Spleen (tissue), 7 donors: Measurements from ENCODE around the gene PTGDR2.

Experiments used
- POLR2A ChIP-seq, 3 donors: fragments of 450-650 bp; IDR thresholded peaks; one replicate each; pipeline ENCODE4 v1.5.1; 2017; ENCODE audit warnings: antibody characterized with exemption in 3 of 3, mild to moderate bottlenecking in 1 of 3
- TF ChIP-seq, protein P1 (sequence below), 11 experiments: fragments of 200-600 bp in 7 of 11; fragments of 450-650 bp in 4 of 11; sonication (generic) in 4 of 11; IDR thresholded peaks in 8 of 11; conservative IDR thresholded peaks in 3 of 11; 1 replicate in 7 of 11; 2 replicates in 4 of 11; pipeline versions ENCODE4 v1.4.0 to v1.8.0; 2016 to 2021; ENCODE audit warnings: antibody characterized with exemption in 11 of 11, inconsistent platforms in 4 of 11, mild to moderate bottlenecking in 1 of 11
- donor health status: DM: no; HTN: no; CAD: no; lungs with moderate emphysema.
- donor health status: DM: no; HTN: no; CAD: no.
- donor health status: DM: no; HTN: no; CAD: no.

GRCh38 chr11:60852117-60852981 is 3.4 kb downstream of the PTGDR2 start:
- TF ChIP-seq POLR2A (IDR thresholded peaks at IDR 0.05) = no peak
- TF ChIP-seq, protein P1, sequence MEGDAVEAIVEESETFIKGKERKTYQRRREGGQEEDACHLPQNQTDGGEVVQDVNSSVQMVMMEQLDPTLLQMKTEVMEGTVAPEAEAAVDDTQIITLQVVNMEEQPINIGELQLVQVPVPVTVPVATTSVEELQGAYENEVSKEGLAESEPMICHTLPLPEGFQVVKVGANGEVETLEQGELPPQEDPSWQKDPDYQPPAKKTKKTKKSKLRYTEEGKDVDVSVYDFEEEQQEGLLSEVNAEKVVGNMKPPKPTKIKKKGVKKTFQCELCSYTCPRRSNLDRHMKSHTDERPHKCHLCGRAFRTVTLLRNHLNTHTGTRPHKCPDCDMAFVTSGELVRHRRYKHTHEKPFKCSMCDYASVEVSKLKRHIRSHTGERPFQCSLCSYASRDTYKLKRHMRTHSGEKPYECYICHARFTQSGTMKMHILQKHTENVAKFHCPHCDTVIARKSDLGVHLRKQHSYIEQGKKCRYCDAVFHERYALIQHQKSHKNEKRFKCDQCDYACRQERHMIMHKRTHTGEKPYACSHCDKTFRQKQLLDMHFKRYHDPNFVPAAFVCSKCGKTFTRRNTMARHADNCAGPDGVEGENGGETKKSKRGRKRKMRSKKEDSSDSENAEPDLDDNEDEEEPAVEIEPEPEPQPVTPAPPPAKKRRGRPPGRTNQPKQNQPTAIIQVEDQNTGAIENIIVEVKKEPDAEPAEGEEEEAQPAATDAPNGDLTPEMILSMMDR (IDR thresholded peaks at IDR 0.05 in 8 of 11, conservative IDR thresholded peaks at IDR 0.05 in 3 of 11) = no peak
